Fibroblast of gingiva (primary cell): ENCODE measurements around the gene NEUROG2.
A peak's percentile ranks its signal among the peaks of the same experiment; 100 is the strongest.

Experiments used
- DNase-seq: peaks from one replicate; pipeline ENCODE4 v3.0.0-alpha.2; 2011; ENCODE audit warnings: low read depth

NEUROG2 gene

DNA sequence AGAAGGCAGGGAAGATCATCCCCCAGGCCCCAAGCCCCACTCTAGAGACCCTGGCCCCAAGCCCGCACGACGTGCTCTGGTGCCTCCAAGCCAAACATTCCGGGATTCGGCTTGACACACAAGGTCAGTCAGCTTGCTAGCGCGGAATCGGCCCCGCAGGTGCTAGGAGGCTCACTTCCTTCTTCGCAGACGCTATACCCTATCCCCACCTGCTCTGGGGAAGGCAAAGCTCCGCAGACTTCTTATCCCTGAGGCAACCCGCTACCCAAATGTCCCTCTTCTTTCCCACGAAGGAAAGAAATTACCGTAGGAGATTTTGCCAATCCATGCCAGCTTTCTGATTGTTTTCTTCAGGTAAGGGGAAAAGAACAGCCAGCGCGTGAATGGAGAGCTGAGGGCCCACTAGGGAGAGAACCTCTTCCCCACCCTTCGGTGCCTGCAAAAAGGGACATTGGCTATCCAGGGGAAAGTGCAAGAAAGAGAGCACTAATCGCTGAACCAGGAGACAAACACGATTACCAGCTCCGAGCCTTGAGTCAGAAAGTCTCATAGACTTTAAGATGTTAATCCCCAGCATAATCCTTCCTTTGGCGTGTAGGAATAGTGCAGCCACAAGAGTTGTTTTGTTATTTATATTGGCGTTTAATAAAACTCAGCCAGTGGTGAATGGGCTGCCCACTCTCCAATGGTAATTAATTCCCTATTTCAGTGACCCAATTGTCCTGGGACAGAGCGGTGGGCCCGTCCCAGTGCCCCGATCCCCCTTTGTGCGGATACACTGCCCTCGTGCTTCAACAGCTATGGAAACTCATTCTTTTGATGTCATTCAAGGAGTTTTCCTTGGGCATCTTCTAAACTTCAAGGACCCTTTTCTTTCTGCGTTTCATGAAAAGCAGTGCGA lies 5.4 kb upstream of the NEUROG2 start:
- DNase-seq, result no peak

DNA sequence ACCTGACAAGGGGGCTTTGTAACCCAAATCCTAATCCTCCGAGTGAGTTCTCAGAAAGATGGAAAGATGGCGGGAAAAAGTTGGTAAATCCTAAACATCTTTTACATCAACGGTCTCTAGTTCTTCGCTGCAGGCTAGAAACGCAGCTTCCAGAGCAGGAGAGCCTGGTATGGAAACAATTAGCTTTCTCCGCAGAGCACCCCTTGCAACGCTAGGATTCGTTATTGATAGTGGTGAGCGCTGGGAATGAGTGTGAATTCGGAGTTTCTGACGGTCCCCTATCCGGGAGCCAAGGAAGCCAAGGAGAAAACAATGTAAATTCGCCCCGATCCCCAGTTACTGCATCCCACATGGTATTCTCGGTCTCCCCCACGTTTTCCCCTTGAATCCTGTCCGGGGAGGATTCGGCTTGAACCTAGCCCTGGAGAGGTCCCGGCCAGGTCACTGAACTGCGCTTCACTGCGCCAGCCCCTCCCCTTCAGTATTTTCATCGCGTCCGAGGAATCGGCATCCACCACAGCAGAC lies 4.7 kb upstream of the NEUROG2 start:
- no peak for DNase-seq

DNA sequence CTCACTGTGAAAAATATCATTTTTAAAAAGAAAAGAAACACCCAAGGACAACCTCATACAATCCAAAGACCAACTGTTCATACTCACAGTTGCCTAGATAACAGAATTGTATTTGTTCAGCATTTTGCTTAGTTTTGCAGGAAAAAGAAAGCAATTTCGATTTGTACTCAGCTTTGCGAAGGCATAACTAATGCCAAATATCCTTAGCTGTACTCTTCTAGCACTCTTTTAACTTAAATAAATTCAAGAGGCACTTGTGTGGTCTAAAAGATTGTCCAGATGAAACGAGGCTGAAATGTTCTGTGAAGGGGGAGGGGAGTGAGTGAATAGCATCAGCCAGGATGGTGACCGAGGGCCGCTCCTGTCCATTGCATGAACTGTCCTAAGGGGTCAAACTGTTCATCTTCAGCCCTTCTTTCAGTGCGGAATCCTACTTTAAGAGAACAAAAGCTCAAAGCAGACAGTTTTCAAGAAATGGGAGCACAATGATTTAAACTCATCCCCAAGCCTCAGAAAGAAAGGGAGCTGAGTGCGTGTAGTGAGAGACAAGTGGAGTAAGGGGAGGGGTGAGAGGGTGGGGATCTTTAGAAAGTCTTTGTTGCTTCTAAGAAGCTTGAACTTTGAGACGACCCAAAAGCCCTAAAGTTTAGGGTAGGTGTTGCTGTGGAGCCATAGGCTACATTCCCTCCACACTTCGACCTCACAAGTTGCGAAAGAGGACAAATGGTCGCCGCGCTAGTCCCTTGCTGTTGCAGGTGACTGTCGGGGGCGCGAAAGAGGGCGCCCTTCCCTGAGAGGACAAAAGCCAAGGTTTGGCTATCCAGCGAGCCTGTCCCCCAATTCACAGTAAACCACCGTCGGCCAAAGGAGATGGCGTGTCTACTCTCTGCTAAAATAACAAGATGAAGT lies 4.0 kb upstream of the NEUROG2 start:
- DNase-seq, result no peak

DNA sequence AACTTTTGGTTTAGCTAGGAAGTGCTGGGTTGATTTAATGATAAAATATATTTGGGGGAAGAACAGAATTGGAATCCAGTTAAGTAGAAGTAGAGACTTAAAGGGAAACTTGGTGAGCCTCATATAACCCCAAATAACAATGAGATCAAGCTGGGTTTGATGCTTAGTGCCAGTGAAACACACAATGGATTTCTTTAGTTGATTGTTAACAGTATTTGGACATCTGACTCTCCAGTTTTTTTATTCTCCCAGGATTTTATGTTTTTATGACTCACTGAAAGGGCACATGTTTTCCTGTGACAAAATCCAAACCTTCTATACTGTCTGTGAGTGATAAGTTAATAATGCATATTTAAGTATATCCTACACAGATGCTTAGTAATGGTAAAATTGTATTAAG lies 2.7 kb upstream of the NEUROG2 start:
- DNase-seq, result no peak

DNA sequence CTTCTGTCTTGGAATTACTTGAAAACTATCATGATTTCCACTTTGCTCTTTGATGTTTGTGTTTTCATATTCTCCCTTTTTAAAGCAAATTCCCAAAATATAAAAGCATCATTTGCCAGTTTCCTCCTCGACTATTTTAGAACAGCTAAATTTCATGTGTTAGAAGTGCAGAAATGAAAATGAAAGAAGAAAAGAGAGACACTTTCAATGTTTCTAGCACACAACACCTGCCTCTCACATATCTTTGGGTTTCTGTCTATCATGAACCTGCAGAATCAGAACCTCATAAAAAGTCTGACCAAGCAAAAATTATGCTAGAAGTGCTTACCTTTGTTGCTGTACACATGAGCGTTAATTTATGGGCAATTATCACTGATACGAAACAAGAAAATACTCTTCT lies 1.9 kb upstream of the NEUROG2 start:
- DNase-seq, result no peak

DNA sequence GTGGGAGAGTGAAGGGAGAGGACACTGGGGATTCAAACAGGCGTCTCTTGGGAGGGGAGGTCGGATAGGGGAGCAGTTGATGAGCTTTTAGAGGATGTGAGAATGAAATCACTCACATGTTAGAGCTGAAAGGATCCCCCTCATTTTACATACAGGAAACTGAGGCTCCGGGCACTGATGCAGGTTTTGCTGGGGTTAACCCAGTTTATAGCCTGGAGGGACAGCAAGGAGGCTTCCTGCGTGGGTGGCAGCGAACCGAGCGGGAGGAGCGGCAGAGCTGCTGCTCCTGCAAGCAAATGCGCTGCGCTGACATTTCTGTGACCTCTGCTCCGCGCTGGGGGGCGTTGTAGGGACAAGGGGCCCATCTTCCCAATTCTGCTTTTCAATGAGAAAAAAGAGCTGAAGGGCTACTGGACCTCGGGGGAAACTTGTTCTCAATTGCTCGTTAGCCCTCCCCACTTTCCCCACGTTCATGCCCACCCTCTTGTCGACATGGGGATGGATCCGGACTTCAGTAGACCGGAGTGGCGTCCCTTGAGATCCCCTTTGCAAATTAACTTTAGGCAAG lies 1.2 kb upstream of the NEUROG2 start:
- DNase-seq, result no peak

DNA sequence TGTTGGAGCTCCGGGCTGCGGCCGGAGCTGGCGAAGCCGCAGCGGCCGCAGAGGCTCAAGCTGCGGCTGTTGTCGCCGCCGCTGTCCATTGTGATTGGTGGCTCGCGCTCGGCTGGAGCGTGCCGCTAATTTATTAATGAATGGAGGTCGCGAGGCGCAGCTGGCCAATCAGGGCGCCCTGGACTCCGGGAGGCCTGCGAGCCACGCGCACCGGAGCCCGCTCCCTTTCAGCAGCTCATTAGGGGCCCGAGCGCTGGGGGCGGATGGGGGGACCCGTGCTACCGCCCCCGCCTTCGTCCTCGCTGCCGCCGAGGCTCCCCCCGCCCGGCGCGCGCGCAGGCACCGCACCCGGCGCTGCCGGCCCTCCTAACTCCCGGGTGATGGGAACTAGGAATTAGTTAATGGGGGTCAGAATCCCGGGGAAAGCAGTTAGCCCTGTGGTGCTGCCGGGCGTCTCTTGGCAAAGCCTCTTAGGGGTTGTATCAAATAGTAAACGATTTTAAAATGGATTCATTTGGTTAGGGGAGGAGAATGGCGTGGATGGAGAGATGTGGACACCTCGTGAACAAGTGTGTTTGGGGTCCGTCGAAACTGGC lies 589 bp upstream of the NEUROG2 start:
- no peak for DNase-seq

DNA sequence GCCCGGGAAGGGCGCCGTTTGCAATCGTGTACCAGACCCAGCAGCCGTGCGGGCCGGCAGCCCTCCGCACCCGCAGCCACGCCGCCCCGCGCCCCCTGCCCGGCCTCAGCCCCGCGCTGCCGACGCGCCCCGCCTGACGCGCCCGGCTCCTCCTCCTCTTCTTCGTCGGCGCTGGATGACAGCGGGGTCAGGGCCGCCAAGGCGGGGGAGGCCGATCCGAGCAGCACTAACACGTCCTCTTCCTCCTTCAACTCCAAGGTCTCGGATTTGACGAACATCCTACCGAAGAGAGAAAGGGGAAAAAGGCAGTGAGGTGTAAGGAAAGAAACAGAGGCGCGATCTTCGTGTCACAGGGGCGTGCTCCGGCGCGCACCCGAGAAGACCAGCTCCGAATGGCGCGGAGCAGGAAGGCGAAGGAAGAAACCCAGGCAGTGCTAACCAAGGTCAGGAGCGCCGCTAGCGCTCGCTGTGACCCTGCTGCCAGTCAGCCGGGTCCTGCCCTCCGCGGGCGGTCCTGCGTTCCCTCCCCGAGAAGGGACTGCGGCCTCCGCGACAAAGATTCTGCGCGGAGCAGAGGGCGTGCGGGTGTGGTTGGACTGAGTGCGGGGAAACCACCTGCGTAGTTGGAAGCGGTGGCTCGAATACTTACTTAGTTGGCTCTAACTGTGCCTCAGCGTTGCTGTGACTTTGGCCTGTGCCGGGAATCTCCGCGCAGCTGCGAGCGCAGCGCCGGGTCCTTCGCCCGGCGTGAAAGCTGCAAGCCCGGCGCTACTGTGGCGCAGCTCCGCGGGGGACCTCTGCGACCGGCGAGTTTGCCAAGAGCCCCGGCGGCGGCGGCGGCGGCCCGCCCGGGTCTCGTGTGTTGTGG lies 548 bp downstream of the NEUROG2 start:
- peak; percentile 27 for DNase-seq

DNA sequence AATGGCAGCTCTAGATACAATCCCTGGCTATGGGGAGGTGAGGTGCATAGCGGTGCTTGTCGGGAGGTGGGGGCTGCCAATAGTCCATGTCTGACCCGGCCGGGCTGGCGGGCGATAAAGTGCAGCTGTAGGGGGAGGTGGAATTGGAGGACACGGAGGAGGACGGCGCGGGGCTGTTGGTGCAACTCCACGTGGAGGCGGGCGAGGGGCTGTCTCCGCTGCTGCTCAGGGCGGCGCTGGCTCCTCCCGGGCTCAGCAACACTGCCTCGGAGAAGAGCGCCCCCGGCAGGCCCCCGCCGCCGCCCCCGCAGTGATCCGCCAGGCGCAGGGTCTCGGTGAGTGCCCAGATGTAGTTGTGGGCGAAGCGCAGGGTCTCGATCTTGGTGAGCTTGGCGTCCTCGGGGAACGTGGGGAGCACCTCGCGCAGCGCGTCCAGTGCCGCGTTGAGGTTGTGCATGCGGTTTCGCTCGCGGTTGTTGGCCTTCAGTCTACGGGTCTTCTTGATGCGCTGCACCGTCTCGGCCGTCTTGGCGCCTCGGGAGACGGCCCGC lies 1.3 kb downstream of the NEUROG2 start:
- DNase-seq, result no peak

DNA sequence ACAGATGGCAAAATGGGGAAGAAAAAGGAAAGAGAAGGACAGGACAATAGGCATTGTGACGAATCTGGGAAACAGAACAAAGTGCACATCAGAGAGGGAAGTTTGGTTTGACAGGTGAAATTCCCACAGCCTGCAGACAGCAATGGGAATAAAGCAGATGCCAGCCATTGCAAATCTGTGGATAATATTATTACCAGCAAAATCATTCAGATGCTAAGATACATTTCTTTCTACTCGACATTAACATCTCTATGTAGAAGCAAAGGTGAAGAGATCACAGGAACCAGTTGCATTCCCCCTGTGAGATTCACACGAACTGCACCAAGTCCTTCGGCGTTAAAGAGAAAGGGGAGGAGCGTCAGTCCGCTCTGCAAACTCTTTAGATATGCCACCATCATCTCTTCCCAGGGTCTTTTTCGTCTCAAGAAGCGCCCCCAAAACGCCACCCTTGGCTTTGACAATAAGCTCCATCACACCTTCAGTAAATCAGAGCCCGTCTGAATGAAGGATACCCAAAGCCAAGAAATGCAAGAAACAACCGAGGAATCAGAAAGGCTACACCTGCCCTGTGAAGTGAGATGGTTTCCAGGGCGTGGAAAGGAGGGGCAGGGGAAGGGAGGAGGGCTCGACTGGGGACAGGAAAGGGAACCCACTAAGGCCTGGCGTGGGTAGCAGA lies 1.9 kb downstream of the NEUROG2 start:
- DNase-seq, result no peak

DNA sequence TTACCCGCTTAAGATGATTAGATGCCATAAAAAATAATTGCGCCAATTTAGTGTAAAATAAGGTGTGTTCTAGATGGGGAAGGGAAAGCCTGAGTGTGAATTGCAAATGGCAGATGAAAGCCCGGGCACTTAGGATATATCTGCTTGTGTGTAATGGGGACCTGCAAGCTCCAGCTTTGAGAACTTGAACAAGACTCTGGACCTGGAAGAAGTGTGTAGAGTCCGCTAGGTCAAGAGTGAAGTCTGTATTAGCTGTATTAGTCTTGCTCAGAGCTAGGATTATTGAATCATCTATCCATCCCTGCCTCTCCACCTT lies 4.2 kb downstream of the NEUROG2 start:
- no peak for DNase-seq

DNA sequence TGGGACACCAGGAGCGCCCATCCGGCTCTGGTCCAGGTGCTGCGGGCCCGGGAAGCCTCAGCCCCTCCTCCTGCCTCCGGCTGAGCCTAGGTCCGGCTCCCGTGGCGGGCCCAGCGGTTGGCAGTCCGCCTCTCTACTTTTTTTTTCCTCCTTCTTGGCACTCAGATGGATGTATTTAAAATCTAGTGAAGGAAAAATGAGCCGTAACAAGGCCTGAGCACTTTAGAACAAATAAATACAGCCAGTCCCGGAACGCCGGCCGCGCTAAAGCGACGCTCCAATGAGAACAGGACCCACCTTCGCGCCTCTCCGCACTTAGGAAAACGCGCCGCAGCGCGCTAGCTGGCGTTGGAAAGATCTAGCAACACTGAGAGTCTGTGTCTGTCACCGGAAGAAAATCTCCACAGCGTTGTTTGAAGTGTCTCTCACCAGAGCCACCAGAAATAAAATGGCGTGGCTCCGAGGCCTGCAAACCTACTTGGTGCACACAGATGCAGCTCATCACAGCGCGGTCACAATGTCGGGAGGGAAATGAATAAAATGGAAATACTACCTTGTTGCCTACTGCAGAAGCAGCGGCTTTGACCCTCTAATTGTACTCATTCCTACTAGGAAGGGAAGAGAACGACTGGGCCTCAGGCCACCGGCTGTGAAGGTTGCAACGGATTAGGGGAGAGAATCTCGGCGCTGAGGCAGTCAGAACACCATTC lies 4.7 kb downstream of the NEUROG2 start:
- DNase-seq, result no peak

DNA sequence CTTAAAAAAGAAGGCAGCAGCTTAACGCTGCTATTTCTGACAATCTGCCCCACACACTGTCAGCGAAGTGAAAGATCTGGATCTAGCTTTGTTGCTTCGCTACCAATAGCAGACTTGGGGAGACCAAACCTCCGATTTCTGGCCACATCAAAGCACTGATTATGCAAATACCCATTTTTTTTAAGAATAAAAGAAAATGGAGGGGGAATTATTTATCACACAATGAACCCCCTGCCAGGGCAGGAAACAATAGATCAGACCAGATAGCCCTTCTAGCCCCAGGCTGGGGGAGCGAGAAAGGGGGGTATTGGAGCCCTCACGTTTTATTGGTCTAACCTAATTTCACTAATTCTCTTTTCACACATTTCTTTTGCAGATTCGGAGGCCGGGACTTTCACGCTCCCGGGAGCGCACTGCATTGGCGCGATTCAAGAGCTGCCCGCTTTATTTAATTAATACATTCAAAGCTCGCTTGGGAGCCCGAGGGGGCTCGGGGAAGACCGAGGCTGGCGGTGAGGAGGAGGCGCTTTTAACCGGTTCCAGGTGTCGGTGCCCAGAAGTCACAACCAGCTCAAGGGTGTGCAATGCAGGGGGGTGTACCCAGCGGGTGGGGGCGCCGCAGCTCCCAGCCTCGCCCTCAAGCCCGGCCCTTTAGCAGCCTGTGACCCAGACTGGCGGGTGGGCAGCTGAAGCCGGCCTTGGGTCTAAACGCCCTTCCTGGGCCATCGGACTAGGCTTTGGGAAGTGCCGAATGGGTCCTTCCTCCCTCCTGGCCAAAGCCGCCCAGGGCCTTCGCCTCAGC lies 5.5 kb downstream of the NEUROG2 start:
- no peak for DNase-seq

DNA sequence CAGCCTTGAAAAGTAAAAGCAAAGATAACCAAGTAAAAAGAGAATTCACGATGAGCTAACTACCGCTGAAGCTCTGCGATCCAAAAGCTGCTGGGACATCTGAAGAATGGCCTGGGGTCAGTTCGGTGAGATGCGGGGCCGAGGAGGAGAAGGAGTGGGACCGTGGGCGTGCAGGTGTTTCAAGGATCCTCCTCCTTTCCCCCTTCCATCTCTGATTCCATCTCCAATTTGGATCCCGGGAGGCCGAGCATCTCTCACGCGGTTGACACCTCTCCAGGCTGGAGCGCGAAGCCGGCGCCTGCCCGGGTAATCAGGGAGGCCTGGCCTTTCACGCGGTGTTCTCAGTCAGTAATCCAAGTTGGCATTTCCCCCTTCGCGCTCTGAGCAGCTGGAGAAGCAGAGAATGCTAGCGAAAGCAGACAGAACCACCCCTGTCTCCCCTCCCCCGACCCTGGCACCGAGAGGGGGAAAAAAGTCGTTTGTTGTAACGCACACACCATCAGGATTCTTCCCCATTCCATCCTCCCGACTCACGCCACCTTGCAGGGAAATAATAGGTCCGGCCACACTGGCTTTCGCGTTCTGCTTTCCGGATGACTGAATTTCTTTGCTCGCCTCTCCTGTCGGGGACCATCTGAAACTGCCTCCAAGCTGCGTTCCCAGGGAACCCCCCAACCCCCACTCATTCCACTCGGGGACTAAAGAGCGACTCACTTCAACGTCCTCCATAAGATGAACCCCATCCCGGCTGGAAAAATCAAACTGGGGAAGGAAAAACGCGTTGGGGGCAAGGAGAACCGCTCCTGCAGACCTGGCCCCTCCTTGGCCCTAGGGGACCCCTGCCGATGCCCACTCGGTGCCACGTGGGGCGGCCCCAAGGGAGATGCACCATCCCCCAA lies 6.5 kb downstream of the NEUROG2 start:
- DNase-seq, result no peak

DNA sequence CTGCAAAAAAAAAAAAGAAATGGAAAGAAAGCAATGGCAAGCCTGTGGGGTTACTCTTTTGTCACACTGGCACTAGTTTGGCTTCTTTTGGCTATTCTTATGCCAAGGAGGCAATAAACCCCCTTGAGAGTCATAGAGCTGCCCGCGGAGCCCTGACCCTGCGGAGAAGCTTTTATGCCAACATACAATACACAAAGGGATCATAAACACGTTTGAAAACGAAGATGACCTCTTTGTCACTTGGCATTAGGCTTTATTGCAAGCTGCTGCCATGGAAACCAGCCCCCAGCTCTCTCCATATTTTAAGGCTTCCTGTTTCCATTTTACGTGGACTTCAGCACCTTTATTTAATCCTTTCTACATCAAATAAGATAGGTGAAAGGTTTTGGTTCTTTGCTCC lies 7.6 kb downstream of the NEUROG2 start:
- DNase-seq, result no peak

DNA sequence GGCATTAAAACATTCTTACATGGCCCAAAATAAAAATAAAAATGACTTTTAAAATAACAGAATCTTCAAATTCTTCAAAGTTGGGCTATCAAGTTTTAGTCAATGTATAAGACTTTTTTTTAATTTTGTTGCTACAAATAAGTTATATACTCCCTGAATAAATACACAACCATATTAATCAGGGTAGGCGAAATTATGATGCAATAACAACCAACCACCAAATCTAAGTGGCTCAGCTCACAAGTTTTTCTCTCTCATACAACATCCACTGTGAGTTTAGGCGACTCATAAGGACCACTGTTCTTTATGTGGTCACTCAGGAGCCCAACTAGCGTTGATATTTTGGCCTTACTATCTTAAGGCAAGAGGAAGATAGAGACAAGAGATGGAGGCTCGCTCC lies 11.2 kb downstream of the NEUROG2 start:
- no peak for DNase-seq

DNA sequence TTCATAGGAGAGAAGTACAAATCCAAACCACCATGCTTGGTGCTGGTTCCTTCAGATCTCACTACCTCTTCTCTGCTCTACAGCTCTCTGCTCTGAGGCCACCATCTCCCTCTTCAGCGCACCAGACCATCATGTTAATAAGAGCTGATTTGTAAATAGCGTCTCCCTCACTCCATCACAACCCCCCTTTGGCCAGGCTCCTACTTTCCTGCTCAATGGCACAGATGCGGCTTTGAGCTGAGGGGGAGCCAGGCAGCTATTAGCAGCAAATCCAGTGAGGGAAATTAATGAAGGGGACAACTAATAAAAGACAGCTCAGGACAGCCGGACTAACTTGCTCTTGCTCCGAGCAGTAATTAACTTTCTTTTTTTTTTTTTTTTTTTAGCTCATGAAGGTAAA lies 13.1 kb downstream of the NEUROG2 start:
- no peak for DNase-seq

DNA sequence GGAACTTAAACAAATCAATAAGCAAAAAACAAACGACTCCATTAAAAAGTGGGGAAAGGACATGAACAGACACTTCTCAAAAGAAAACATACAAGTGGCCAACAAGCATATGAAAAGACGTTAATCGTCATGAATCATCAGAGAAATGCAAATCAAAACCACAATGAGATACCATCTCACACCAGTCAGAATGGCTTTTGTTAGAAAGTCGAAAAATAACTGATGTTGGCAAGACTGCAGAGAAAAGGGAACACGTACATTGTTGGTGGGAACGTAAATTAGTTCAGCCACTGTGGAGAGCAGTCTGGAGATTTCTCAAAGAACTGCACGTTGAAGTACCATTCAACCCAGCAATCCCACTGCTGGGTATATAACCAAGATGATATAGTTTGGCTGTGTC lies 23.7 kb downstream of the NEUROG2 start:
- no peak for DNase-seq
